GM20000 (cell line): Measurements from ENCODE around the gene SCAMP2.
A peak's percentile ranks its signal among the peaks of the same experiment; 100 is the strongest.

Experiments
- DNase-seq: peaks from one replicate; pipeline ENCODE4 v3.0.0; 2012; ENCODE audit warnings: low spot score
- TF ChIP-seq, protein P1 (sequence below): IDR thresholded peaks from 2 replicates; pipeline ENCODE4 v1.5.1; 2012; ENCODE audit warnings: mild to moderate bottlenecking, control low read depth; ENCODE audit errors: extremely low read depth, missing control alignments

The SCAMP2 gene

DNA sequence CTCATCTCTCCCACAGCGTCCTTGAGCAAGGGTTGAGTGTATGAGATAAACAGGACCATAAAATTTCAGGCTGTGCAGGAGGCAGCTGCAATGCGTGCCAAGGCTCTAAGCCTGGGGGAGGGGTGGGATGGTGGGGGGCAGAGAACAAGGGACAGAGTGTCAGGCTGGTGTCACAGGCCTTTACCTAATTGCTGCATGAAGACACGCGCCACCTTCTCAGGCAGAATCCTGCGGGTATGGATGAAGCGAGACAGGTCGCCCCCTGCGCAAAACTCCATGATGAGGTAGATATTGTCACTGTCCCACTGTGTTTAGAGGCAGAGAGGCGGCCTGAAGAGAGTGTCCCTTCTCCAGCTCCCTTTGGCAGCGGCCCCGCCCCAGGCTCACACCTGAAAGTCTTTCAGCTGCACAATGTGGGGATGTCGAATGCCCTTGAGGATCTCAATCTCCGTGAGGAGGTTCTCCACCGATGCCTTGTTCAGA lies 31.2 kb downstream of the SCAMP2 start:
- peak; percentile 12 for DNase-seq
- TF ChIP-seq, protein P1, sequence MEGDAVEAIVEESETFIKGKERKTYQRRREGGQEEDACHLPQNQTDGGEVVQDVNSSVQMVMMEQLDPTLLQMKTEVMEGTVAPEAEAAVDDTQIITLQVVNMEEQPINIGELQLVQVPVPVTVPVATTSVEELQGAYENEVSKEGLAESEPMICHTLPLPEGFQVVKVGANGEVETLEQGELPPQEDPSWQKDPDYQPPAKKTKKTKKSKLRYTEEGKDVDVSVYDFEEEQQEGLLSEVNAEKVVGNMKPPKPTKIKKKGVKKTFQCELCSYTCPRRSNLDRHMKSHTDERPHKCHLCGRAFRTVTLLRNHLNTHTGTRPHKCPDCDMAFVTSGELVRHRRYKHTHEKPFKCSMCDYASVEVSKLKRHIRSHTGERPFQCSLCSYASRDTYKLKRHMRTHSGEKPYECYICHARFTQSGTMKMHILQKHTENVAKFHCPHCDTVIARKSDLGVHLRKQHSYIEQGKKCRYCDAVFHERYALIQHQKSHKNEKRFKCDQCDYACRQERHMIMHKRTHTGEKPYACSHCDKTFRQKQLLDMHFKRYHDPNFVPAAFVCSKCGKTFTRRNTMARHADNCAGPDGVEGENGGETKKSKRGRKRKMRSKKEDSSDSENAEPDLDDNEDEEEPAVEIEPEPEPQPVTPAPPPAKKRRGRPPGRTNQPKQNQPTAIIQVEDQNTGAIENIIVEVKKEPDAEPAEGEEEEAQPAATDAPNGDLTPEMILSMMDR = no peak

DNA sequence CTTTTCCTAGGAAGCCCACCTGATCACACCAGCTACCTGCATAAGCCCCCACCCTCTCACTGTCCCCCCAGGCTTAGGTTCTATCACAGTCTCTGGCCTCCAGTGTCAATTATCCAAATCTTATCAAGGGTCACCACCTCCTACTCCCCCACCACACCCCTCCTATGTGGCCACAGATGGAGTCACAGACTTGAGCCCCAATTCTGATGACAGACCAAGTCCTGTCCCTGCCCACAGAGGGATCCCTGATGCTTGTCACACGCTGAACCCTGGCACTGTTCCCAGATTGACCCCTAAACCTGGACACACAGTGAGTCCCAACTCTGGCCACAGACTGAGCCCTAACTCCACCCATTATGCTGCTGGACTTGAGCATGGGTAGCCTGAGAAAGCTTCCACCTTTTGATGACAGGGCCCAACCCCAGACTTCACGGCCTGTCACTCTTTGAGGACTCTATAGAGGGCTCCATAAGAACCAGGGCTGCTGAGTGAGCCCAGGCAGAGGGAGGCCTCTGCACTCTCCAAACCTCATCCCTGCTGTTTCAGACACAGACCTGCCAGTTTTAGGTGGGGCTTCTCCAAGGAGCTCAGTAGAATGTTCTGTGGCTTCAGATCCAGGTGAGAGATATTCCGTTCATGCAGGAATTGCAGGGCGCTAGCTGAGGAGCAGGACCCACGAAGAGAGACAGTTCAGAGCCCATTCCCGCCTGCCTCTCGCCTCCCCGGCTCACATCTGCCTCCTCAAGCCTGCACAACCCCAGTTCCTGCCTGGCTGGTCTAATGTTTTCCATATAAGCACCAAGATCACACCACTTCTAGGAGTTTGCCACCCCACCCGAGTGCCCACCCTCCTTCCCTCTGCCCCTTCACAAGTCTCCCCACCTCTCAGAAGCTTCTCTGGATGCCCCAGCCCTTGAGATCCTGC lies 32.1 kb downstream of the SCAMP2 start:
- TF ChIP-seq, protein P1 = no peak
- no peak for DNase-seq

DNA sequence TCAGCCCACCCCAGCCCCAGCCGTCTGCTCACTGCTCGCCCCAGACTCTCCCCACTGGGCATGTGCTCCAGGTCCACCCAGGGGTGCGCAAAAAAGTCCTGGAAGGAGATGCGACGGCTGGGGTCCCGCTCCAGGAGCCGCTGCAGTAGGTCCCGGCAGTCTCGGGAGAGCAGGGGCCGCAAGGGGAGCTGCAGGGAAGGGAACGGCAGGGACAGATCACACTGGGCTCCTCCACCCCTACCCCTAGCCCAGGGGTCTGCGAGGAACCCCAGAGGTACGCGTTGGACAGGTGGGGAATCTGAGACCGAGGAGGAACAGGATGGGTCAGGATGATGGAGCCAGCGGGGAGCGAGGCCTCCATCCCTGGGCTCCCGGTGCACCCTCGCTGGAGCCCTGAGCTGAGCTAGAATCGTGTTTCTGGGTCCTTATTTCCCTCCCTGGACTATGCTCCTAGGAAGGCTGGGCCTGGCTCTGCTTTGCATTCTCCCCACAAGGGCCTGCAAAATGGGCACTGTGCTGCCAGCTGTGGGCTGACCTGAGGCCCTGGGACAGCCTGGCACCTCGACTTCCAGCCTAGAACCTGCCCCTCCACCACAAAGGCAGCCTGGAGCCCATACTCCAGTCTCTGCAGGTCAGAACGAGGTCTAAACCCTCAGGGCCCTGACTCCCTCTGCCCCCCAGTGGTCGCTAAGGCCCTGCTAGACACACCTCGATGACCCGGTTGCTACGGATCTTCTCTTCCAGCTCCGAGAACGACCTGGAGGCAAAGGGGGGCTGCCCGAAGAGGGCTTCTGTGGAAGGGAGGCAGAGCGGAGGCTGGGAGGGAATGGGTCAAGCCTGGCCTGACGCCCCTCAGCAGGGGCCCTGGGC lies 33.4 kb downstream of the SCAMP2 start:
- TF ChIP-seq, protein P1 = no peak
- DNase-seq = no peak

DNA sequence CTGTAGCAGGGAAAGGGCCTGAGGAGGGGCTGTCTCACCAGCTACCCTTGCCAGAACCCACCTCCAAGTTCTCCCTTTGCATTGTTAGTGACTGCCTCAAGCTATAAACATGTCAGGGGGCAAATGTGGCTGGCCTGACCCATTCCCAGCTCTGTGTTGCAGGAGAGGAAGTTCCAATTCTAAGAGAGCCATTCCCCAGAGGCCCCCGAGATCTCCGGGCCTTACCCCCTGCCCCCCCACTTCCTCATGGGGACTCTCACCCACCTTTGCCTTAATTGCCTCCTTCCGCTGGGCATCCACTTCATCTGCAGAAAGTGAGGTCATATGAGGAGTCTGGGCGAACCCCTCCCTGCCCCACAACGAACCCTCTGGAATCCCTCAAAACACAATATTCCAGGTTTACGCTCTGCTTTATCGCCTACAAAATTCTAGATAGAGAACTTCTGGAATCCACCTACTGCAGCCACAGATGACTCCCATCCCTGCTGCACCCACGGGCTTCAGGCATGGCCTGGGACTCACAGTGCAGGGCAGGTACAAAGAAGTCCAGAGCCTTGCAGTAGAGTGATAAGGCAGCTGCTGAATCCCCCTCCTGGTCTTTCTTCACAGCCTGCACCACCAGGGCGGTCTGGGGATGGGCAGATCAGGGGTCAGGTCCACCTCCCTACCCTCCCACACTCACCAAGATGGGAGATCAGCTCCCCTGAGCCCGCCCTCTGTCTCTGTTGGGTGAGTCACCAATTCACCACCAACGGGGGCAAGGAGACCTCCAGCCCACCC lies 34.2 kb downstream of the SCAMP2 start:
- no peak for DNase-seq
- TF ChIP-seq, protein P1 = no peak

DNA sequence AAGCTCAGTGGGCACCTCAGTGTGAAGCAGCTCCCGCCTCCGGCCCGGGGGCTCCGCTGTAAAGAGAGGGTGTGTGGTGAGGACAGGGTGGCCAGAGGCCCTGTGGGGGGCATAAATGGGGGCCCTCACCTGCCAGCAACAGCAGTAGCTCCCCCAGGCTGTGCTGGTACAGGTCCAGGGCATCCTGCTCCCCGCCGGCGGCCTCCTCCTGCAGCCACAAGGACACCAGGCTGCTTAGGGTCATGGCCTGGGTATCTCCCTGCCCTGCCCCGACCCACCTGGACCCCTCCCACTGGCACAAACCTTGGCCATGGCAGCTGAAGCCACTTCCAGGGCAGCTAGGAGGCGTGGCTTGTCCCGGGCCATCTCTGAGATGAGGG lies 35.0 kb downstream of the SCAMP2 start:
- TF ChIP-seq, protein P1 = no peak

DNA sequence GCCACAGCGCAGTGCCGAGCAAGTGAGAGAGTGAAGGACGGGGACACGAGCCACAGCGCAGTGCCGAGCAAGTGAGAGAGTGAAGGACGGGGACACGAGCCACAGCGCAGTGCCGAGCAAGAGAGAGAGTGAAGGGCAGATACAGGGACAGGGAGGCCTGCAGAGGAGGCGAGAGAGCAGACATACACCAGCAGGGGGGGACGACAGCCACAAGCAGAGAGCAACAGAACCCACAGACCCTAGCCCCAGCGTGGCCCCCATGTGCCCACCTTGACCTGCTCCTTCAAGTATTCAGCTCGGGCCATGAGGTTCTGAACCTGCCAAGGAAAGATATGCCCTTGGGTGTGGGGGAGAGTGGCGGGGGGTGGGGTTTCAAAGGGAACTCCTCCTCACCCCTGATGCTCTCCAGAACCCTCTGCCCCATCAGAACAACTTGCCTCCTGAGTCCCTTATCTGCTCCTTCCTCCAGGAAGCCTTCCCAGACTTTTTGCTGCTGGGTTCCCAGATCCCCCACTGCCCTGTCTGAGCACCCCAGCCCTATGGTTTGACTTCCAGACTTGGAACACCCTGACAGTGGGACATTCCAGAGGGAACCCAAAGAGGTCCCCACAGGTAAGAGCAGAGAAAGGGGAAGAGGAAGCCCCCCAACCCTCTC lies 35.6 kb downstream of the SCAMP2 start:
- DNase-seq = no peak
- TF ChIP-seq, protein P1 = no peak

More for the DNA sequence above, 35.0 kb downstream of the SCAMP2 start:
- DNase-seq = no peak
